ENCODE results near the gene MEIS2.

GRCh38 chr15:37032091-37032775 is 68.1 kb downstream of the MEIS2 start:
- TF ChIP-seq ZNF384 (IDR thresholded peaks at IDR 0.05): no peak
- no peak for TF ChIP-seq SP1 (IDR thresholded peaks at IDR 0.05)
- no peak for TF ChIP-seq FOXK2 (IDR thresholded peaks at IDR 0.05)
- TF ChIP-seq LEF1 (IDR thresholded peaks at IDR 0.05; ENCODE audit: borderline replicate concordance): no peak
- no peak for TF ChIP-seq CTBP1 (IDR thresholded peaks at IDR 0.05; ENCODE audit: borderline replicate concordance)
- TF ChIP-seq FOXA1 (IDR thresholded peaks at IDR 0.05): no peak
- no peak for TF ChIP-seq BHLHE40 (IDR thresholded peaks at IDR 0.05; ENCODE audit: borderline replicate concordance)
- TF ChIP-seq SUZ12 (IDR thresholded peaks at IDR 0.05): no peak
- TF ChIP-seq ELF4 (IDR thresholded peaks at IDR 0.05): no peak
- no peak for TF ChIP-seq NFRKB (IDR thresholded peaks at IDR 0.05)
- no peak for TF ChIP-seq FOXM1 (IDR thresholded peaks at IDR 0.05; ENCODE audit: borderline replicate concordance)
- no peak for TF ChIP-seq ARNT (IDR thresholded peaks at IDR 0.05)
- no peak for TF ChIP-seq TARDBP (IDR thresholded peaks at IDR 0.05)

Measured in HEK293T (cell line).